Activated T-cell treated with anti-CD3 and anti-CD28 coated beads, Interleukin-2, amount 50 U/mL, for 24 hours (primary cell): ENCODE results near the gene HHIPL2.

ENCODE experiments used
- DNase-seq: peaks from one replicate; pipeline ENCODE4 v3.0.0-alpha.2; 2020
- H3K27ac Mint-ChIP-seq: 2 replicates; pipeline ENCODE4 v1.8.0; 2020; ENCODE audit warnings: mild to moderate bottlenecking, mixed read lengths
- H3K27me3 Mint-ChIP-seq: 2 replicates; pipeline ENCODE4 v1.8.0; 2020; ENCODE audit warnings: mixed read lengths
- H3K36me3 Mint-ChIP-seq: 2 replicates; pipeline ENCODE4 v1.8.0; 2020; ENCODE audit warnings: low read depth, mixed read lengths
- H3K4me1 Mint-ChIP-seq: 2 replicates; pipeline ENCODE4 v1.8.0; 2020; ENCODE audit warnings: low read depth, mixed read lengths
- H3K4me3 Mint-ChIP-seq: 2 replicates; pipeline ENCODE4 v1.8.0; 2020; ENCODE audit warnings: mild to moderate bottlenecking, moderate library complexity, mixed read lengths
- H3K9me3 Mint-ChIP-seq: 2 replicates; pipeline ENCODE4 v1.8.0; 2020; ENCODE audit warnings: mixed read lengths

The HHIPL2 gene

DNA sequence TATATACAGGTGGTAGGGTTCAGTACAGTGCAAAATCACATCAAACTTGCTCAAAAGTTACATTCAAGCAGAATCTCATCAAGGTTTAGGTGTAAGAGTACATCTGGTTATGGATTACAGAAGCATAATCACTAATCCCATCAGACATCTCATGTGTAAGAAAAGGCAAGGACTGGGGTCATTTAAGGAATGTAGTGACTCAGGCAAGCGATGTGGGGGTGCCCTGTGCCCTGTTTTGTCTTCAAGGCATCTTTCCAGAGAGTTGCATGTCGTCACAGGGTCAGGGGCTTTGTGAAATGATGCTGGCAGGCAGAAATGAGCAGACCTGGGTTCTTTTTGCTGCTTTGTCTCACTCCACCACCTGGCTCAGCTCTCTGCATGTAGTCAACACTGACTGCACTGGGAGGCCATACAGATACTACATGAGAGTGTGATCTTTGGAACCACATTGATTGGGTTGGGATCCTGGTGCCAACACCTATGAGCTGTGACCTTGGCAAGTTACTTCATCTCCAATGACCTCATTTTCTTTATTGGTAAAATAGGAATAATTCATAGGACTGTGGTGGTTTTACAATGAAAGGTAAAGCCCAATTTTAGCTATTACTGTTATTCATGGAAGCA is 8.2 kb upstream of the HHIPL2 start:
- Mint-ChIP-seq H3K9me3 (no peaks in the 10 kb centered on the region), H3K36me3 (peaks cover 70% of the 10 kb centered on the region), H3K27ac (peak overlapping the region; percentile 59), H3K4me3 (no peak overlapping the region), H3K27me3 (no peaks in the 10 kb centered on the region), H3K4me1 (no peaks in the 10 kb centered on the region)
- no peak for DNase-seq

DNA sequence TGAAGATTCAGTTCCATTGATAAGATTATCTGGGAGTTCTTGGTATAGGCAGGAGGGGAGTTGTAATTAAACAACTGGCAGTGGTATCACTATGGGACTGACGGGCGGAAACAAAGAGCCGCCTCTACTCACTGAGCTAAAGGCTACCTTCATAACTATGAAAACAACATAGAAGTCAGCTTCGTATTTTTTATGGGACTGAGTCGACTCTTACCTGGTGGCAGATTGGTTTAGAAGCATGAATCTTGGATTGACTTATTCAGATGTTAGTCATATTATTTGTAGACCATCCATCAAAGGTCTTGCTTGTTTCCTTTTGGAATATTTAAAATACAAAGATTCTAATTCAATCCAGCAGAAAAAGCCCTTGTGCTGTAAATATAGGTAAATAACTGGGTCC is 6.3 kb upstream of the HHIPL2 start:
- Mint-ChIP-seq H3K9me3 (no peaks in the 10 kb centered on the region), H3K27ac (no peak overlapping the region), H3K27me3 (no peaks in the 10 kb centered on the region), H3K36me3 (peaks cover 51% of the 10 kb centered on the region), H3K4me3 (no peak overlapping the region), H3K4me1 (no peaks in the 10 kb centered on the region)
- DNase-seq, result no peak

DNA sequence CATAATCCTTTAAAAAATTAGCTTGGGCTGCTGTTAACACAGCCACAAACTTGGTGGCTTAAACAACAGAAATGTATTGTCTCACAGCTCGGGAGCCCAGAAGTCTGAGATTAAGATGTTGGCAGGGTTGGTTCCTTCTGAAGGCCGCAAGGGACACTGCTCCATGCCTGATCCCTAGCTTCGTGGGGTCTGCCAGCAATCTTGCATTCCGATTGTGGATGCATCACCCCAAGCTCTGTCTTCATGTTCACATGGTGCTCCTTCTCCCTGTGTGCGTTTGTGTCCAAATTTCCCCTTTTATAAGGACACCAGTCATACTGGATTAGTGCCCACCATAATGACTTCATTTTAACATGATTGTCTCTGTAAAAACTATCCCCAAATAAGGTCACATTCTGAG is 5.0 kb upstream of the HHIPL2 start:
- Mint-ChIP-seq H3K4me3 (no peak overlapping the region), H3K36me3 (peaks cover 42% of the 10 kb centered on the region), H3K27ac (no peak overlapping the region), H3K27me3 (no peaks in the 10 kb centered on the region), H3K4me1 (no peaks in the 10 kb centered on the region), H3K9me3 (no peaks in the 10 kb centered on the region)
- no peak for DNase-seq

DNA sequence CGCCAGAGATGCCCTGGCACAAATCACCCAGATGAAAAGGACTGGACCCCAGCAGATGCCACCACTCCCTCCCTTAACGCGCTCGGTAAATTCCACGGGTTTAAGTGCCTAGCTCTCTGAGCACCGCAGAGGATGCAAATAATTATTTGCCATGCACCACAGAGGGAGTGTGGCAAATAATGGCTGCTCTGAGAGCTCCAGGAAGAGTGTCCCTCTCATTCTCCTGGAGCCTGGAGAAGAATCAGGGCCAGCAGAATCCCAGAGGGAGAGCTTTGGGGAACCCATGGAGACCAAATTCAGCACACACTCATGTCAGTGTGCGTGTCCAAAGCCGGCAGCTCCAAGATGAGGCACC is 667 bp downstream of the HHIPL2 start:
- DNase-seq, result no peak
- H3K36me3 Mint-ChIP-seq, result no peaks in the 10 kb centered on the region
- H3K9me3 Mint-ChIP-seq, result no peaks in the 10 kb centered on the region
- H3K27ac Mint-ChIP-seq, result no peak overlapping the region
- peaks cover 32% of the 10 kb centered on the region for H3K27me3 Mint-ChIP-seq
- H3K4me3 Mint-ChIP-seq, result no peak overlapping the region
- H3K4me1 Mint-ChIP-seq, result no peaks in the 10 kb centered on the region

DNA sequence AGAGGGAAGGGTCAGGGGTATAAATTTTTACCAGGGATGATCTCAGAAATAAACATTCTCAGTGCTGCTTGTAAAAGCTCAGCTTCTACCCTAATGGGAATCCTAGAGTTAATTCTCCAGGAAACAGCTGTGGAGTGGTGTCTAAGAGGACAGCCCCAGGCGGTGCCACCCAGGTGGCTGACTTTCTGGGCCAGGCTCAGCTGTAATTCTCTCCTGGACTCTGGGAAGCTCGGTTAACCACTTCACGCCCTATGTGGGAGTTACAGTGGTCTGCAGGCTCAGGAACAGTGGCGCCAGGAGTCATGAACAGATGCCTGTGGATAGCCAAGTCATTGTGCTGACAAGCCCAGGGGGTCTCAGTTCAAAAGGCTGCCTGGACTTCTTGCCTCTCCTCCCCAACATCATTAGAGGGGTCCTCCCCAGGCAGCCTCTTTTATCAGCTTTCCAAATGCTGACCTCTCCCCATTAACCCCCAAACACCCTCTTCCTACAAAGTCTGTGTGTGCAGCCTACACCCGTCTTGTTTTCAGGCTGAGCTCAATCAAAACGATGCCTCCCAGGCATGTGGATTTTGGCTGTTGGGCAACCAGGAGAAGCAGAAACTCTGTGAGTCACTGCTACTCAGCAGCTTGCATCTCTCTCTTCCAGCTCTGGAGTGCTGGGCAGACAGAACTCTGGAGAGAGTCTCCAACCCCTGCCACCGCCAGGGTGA is 1.2 kb downstream of the HHIPL2 start:
- H3K4me1 Mint-ChIP-seq, result no peaks in the 10 kb centered on the region
- no peaks in the 10 kb centered on the region for H3K9me3 Mint-ChIP-seq
- H3K27me3 Mint-ChIP-seq, result peaks cover 35% of the 10 kb centered on the region
- H3K36me3 Mint-ChIP-seq, result no peaks in the 10 kb centered on the region
- H3K4me3 Mint-ChIP-seq, result no peak overlapping the region
- no peak for DNase-seq
- H3K27ac Mint-ChIP-seq, result no peak overlapping the region

DNA sequence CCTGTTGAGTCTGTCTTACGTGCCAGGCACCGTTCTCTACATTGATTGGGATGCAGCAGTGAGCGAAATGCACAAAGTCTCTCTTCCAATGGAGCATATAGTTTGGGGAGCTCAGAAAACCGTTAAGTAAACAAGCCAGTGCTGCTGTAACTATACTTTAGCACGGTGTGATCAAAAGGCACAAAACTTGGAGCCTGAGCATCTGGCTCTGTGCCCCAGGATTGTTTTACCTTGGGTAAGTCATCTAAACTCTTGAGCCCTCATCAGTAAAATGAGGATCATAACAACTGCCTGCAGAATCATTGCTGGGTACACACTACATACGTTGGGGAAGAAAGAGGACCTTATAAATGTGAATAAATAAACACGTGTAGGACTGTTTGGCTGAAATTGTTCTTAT is 1.8 kb downstream of the HHIPL2 start:
- H3K4me1 Mint-ChIP-seq, result no peaks in the 10 kb centered on the region

DNA sequence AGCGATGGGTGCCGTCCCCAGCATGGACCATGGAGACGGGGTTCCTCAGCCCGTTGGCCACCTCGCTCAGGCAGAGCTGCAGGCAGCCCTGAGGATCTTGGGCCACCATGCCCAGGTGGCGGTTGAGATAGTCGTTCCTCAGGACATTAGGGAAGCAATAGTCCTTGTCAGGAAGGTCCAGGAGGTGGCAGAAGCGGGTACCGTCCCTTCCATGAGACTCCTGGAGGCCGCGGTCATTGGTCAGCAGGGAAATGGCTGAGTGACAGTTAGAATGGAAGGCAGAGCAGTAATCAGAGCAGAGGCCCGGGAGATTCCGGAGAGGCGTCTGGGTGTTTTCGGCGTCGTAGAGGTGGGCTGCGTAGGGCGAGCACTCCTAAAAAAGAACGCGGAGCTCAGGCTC is 4.1 kb downstream of the HHIPL2 start:
- Mint-ChIP-seq H3K27ac (no peak overlapping the region), H3K4me1 (no peaks in the 10 kb centered on the region), H3K9me3 (no peaks in the 10 kb centered on the region), H3K4me3 (no peak overlapping the region), H3K36me3 (no peaks in the 10 kb centered on the region), H3K27me3 (peaks cover 35% of the 10 kb centered on the region)
- no peak for DNase-seq

More for the DNA sequence above, 1.8 kb downstream of the HHIPL2 start:
- H3K27ac Mint-ChIP-seq, result no peak overlapping the region
- no peak for DNase-seq
- no peaks in the 10 kb centered on the region for H3K36me3 Mint-ChIP-seq
- H3K4me3 Mint-ChIP-seq, result no peak overlapping the region
- no peaks in the 10 kb centered on the region for H3K9me3 Mint-ChIP-seq
- peaks cover 35% of the 10 kb centered on the region for H3K27me3 Mint-ChIP-seq

DNA sequence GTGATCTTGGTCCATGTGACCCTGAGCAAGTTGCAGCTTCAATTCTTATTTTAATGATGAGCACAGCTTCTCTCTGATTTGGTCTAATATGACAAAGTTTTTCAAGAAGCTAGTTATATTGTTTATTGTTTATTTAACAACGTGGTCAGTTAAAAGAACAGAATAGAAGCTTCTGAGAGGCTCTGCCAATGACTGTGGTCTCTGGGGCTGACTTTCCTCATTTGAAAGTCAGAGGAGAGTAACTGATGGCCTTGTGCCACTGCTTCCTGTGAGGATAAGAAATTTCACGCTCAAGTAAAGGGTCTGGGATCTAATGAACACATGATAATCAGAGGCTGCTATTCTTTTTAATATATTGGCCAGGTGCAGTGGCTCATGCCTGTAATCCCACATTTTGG is 7.3 kb downstream of the HHIPL2 start:
- H3K4me1 Mint-ChIP-seq, result no peaks in the 10 kb centered on the region
- H3K27ac Mint-ChIP-seq, result no peak overlapping the region
- H3K4me3 Mint-ChIP-seq, result no peak overlapping the region
- H3K27me3 Mint-ChIP-seq, result peaks cover 25% of the 10 kb centered on the region
- no peaks in the 10 kb centered on the region for H3K9me3 Mint-ChIP-seq
- DNase-seq, result no peak
- H3K36me3 Mint-ChIP-seq, result no peaks in the 10 kb centered on the region

DNA sequence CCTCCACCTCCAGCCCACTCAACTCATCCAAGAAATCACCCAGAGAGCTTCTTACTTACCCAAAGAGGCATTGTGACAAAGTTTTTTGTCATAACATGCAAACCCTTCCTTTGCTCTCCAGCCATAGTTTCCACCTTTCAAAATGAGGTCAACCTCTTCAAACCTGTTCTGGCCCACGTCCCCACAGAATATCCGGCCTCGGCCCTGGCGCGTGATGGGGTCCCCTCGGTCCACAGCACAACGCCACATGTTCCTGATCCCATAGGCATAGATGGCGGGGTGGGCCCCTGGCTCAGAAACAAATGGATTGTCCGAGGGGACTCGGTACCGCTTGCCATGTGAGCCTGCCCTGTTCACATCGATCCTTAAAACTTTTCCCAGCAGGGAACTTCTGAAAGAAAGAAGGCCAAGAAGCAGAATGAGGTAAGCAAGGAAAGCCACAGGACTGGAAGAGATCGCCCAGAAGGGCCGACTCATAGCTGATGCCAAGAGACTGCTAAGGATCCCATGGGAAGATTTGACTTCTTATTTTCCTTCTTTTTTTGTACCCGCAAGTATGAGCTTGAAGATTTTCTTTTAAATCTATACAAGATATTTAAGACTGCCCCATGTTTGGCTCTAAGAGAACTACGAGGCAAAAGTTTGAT is 7.8 kb downstream of the HHIPL2 start:
- Mint-ChIP-seq H3K9me3 (no peaks in the 10 kb centered on the region), H3K4me1 (no peaks in the 10 kb centered on the region), H3K27ac (no peak overlapping the region), H3K4me3 (no peak overlapping the region), H3K36me3 (no peaks in the 10 kb centered on the region), H3K27me3 (peaks cover 20% of the 10 kb centered on the region)
- no peak for DNase-seq

DNA sequence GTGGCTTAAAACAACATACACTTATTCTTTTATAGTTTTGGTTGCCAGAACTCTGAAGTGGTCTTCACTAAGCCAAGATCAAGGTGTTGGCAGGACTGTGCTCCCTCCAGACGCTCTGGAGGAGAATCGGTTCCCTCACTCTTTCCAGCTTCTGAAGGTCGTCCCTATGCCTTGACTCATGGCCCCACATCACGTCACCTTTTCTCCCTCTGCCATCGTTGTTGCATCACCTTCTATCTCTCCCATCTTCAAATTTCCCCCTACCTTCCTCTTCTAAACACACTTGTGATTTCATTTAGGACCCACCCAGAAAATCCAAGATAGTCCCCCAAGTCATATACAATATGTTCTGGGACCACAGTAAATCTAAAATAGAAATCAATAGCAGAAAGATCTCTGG is 12.4 kb downstream of the HHIPL2 start:
- Mint-ChIP-seq H3K36me3 (no peaks in the 10 kb centered on the region), H3K4me1 (no peaks in the 10 kb centered on the region), H3K4me3 (no peak overlapping the region), H3K27ac (no peak overlapping the region), H3K9me3 (no peaks in the 10 kb centered on the region), H3K27me3 (no peaks in the 10 kb centered on the region)
- no peak for DNase-seq

DNA sequence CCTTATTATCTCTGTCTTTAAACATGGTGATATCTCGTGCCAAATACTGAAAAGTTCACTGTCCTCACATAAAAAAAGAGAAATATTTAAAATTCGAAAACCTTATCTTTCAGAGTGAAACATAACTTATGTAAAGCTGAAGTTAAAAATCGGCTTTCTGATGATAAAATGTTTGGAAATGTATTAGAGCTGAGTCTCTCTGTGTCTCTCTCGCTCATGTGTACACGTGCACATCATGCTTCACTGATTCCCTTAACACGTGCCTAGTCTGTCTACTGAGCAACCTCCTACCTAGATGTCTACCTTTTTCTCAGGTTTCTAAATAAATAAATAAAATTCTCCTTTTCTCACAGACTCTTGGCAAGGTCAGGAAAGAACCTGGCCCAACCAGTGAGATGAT is 17.1 kb downstream of the HHIPL2 start:
- Mint-ChIP-seq H3K9me3 (no peaks in the 10 kb centered on the region), H3K27ac (no peak overlapping the region), H3K36me3 (no peaks in the 10 kb centered on the region), H3K4me1 (no peaks in the 10 kb centered on the region), H3K4me3 (no peak overlapping the region), H3K27me3 (peaks cover 7% of the 10 kb centered on the region)
- DNase-seq, result no peak

DNA sequence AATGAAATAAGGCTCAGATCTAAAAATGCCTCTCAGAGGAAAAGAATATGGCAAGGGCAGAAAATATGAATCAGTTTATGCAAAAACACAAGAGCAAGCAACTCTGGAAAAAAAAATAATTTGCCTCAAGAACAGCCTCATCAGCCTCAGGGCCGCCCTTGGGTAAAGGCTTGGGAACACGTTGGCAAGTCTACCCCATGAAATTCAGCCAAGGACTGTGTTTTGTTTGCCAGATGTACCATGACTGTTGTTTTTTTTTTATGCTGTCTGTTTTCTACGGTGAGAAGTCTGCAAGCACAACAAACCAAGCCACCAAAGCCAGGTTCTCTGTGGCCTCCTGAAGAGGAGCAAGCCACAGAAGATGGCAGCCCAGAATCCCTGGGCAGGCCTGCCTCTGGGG is 18.0 kb downstream of the HHIPL2 start:
- H3K36me3 Mint-ChIP-seq, result no peaks in the 10 kb centered on the region
- no peak for DNase-seq
- no peak overlapping the region for H3K4me3 Mint-ChIP-seq
- no peaks in the 10 kb centered on the region for H3K4me1 Mint-ChIP-seq
- no peaks in the 10 kb centered on the region for H3K9me3 Mint-ChIP-seq
- no peak overlapping the region for H3K27ac Mint-ChIP-seq
- H3K27me3 Mint-ChIP-seq, result peaks cover 11% of the 10 kb centered on the region

DNA sequence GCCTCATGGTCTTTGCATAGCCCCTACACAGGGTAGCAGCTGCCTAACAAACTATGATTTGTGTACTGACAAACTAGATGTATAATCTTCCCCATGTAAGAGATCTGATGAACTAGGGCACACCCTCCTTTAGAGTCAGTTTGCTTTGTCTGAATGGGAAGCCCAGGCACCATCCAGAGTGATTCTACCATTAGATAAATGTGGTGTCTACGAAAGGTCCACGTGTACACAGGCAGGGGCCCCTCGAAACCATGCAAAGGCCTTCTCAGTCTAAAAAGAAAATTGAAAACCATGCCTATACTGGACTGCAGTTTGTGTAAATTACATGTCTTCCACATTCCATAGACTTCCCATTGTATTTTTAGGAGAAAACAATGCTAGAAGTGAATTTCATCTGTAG is 18.7 kb downstream of the HHIPL2 start:
- Mint-ChIP-seq H3K4me1 (no peaks in the 10 kb centered on the region), H3K9me3 (no peaks in the 10 kb centered on the region), H3K27ac (no peak overlapping the region), H3K36me3 (no peaks in the 10 kb centered on the region), H3K27me3 (peaks cover 11% of the 10 kb centered on the region), H3K4me3 (no peak overlapping the region)
- DNase-seq, result no peak

DNA sequence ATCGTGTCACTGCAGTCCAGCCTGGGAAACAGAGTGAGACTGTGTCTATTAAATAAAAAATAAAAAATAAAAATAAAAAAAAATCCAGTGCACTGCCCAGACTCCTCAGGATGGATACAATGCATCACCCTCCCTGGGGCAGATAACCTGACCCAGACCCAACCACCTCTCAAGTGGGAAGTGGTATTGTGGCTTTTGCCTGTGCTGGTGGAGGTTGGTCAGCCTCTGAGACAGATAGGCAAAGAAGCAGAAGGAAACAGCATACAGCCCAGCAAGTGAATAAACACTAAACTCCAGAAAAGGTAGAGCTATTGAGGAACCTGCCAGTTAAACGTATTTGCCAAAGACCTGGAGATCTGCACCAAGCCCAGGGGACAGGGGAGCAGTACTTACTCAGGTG is 22.0 kb downstream of the HHIPL2 start:
- no peaks in the 10 kb centered on the region for H3K9me3 Mint-ChIP-seq
- DNase-seq, result no peak
- no peak overlapping the region for H3K27ac Mint-ChIP-seq
- H3K4me3 Mint-ChIP-seq, result no peak overlapping the region
- no peaks in the 10 kb centered on the region for H3K4me1 Mint-ChIP-seq
- no peaks in the 10 kb centered on the region for H3K36me3 Mint-ChIP-seq
- H3K27me3 Mint-ChIP-seq, result peaks cover 11% of the 10 kb centered on the region

DNA sequence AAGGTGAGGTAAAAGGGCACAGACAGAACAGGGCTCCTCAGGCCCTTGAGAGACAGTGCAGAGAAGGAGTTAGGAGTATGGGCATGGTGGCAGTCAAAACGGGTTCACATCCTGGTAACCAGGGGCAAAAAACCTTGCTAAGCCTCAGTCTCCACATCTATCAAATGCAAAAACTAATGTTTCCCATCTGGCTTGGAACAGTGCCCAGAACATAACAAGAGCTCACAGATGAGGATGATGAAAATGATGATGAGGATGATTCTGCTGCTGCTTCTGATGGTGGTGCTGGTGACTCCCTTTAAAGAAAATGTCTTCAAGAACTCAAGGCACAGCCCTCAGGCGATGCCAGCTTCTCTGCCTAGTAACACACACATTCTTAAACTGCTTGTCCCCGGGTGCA is 24.1 kb downstream of the HHIPL2 start:
- Mint-ChIP-seq H3K27ac (no peak overlapping the region), H3K4me1 (no peaks in the 10 kb centered on the region), H3K27me3 (peaks cover 11% of the 10 kb centered on the region), H3K9me3 (no peaks in the 10 kb centered on the region), H3K36me3 (no peaks in the 10 kb centered on the region), H3K4me3 (no peak overlapping the region)
- no peak for DNase-seq
